Thymus (tissue), 11 donors: ENCODE results near the gene COX7B2. TPM values are rescaled to one million over a fixed set of nuclear protein-coding genes. Genes with fewer than 3 reads are reported as not detected.

Source experiments
- DNase-seq, 9 donors: peaks; one replicate each; pipeline ENCODE4 v3.0.0-alpha.2; 2013; ENCODE audit warnings: low spot score in 9 of 9, low read depth in 6 of 9, missing footprints in 1 of 9
- H3K27ac ChIP-seq, 2 donors: one replicate each; pipeline ENCODE4 v1.5.1; 2013; ENCODE audit warnings: control low read depth in 1 of 2, low read depth in 1 of 2, low read length in 1 of 2, mild to moderate bottlenecking in 1 of 2, moderate library complexity in 1 of 2
- H3K27me3 ChIP-seq, 2 donors: one replicate each; pipeline ENCODE4 v1.5.1; 2013; ENCODE audit warnings: low read length in 1 of 2; ENCODE audit not compliant: control insufficient read depth in 2 of 2, insufficient read depth in 1 of 2
- H3K36me3 ChIP-seq, 2 donors: one replicate each; pipeline ENCODE4 v1.5.1; 2013; ENCODE audit warnings: low read length in 1 of 2, mild to moderate bottlenecking in 1 of 2, moderate library complexity in 1 of 2; ENCODE audit not compliant: control insufficient read depth in 2 of 2, insufficient read depth in 2 of 2
- H3K4me1 ChIP-seq, 2 donors: one replicate each; pipeline ENCODE4 v1.5.1; 2013; ENCODE audit warnings: low read length in 2 of 2; ENCODE audit not compliant: control insufficient read depth in 2 of 2, insufficient read depth in 2 of 2
- H3K4me3 ChIP-seq, 2 donors: one replicate each; pipeline ENCODE4 v1.5.1; 2013; ENCODE audit warnings: low read length in 2 of 2, control low read depth in 1 of 2, mild to moderate bottlenecking in 1 of 2
- H3K9me3 ChIP-seq, 2 donors: one replicate each; pipeline ENCODE4 v1.5.1; 2013; ENCODE audit warnings: low read length in 1 of 2, mild to moderate bottlenecking in 1 of 2; ENCODE audit not compliant: control insufficient read depth in 2 of 2, insufficient read depth in 1 of 2
- WGBS: extraction: QIAGEN DNeasy Blood & Tissue Kit; methylation state at CpG from one replicate; pipeline ENCODE4 v1.1.7; 2013; 5-methylcytosine and 5-hydroxymethylcytosine counted together
- polyA plus RNA-seq: library from polyadenylated mRNA; stranded (reverse); fragments of 200-250 nt; gene quantifications from one replicate; pipeline ENCODE4 v1.2.3, GENCODE V29; 2013
- total RNA-seq: library from RNA; stranded (reverse); fragments of 120-200 nt; gene quantifications from one replicate; pipeline ENCODE4 v1.2.4, GENCODE V29; 2013
- donor health status: healthy.

Gene COX7B2
- total and polyA plus RNA-seq, 2 donors, result not detected

DNA sequence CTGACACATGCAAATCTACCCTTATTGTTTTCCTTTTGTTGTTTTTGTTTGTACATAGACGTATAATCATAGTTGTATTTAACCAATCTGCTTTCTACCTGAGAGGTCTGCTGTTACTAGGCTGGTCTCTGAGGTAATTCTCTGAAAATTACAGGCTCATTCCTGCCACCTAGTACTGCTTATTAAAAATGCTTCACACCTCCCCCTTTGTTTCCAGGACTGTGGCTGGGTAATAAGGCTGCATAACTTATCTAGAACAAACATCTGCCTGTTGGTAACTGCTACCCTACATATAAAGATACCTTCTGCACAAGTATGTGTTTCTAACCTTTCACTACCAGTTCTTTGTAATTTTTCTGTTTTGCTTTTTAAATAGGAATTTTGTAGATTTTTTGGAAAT, 34.2 kb downstream of the COX7B2 start:
- no peaks in the 10 kb centered on the region for H3K36me3 ChIP-seq
- H3K9me3 ChIP-seq, result no peaks in the 10 kb centered on the region
- H3K27ac ChIP-seq, result no peak overlapping the region
- no peak for DNase-seq
- WGBS, result 75% methylated on average over 1 of the region's 1 CpG
- H3K4me3 ChIP-seq, result no peak overlapping the region
- H3K4me1 ChIP-seq, result no peaks in the 10 kb centered on the region
- H3K27me3 ChIP-seq, result no peaks in the 10 kb centered on the region

DNA sequence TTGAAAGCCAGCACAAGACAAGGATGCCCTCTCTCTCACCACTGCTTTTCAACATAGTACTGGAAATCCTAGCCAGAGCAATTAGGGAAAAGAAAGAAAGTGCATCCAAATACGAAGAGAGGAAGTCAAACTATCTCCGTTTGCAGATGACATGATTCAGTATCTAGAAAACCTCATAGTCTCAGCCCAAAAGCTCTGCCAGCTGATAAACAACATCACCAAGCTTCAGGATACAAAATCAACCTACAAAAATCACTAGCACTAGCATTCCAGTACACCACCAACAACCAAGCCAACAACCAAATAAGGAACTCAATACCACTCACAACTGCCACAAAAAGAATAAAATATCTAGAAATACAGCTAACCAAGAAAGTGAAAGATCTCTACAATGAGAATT, 38.6 kb downstream of the COX7B2 start:
- Histone ChIP-seq H3K9me3 (no peaks in the 10 kb centered on the region), H3K27me3 (no peaks in the 10 kb centered on the region), H3K36me3 (no peaks in the 10 kb centered on the region), H3K4me1 (no peaks in the 10 kb centered on the region), H3K4me3 (no peak overlapping the region), H3K27ac (no peak overlapping the region)
- DNase-seq, result no peak
- 72% methylated on average over 2 of the region's 2 CpGs for WGBS

DNA sequence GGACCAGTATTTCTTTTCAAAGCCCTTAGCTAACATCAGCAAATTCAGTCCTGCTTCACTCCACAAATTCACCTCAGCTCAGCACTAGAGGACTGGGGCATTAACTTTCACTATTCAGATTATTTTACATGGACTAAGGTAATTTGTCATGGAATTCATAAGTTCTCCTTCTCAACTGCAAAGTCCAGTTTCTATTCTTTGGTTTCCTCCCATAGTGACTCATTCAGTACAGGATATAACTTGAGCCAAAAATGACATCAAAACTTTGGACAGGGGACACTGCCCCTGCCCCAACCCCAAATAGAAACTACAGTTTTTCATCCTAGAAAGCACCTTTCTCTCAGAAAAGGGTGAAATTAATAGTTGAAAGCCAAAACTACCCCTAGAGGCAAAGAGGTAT, 52.7 kb downstream of the COX7B2 start:
- H3K36me3 ChIP-seq, result no peaks in the 10 kb centered on the region
- H3K4me3 ChIP-seq, result no peak overlapping the region
- no peaks in the 10 kb centered on the region for H3K4me1 ChIP-seq

DNA sequence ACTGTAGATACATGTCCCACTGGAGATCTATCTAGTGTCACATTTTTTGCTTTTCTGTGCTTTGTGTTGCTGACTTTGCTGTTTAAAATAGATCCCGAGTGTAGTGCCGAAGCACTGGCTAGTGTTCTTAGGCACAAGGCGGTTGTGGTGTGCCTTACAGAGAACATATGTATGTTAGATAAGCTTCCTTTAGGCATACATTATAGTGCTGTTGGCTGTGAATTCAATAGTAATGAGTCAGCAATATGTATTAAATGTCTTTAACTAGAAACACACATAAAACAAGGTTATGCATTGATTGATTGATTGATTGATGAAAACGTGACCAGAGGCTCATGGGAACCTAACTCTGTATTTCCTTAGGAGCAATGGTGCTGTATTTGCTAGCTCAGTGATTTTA, 56.2 kb downstream of the COX7B2 start:
- H3K9me3 ChIP-seq, result no peaks in the 10 kb centered on the region
- 64% methylated on average over 4 of the region's 4 CpGs for WGBS
- DNase-seq, result no peak

More for the DNA sequence above, 52.7 kb downstream of the COX7B2 start:
- H3K27ac ChIP-seq, result no peak overlapping the region
- no peaks in the 10 kb centered on the region for H3K27me3 ChIP-seq
- DNase-seq, result no peak
- H3K9me3 ChIP-seq, result no peaks in the 10 kb centered on the region

DNA sequence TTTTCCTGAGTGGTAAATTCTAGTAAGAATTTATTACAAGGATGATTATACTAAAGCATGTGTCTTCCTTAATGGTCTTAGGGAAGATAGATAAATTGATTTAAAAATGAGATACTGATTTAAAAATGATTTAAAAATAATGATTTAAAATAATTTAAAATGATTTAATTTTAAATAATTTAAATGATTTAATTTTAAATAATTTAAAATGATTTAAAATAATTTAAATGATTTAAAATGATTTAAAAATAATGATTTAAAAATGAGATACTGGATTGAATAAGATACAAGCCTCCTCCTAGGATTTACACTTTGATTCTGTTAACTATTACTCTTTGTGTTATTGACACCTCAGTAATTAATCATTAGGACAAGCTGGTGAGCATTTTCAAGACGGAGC, 59.0 kb downstream of the COX7B2 start:
- Histone ChIP-seq H3K27me3 (no peaks in the 10 kb centered on the region), H3K27ac (no peak overlapping the region), H3K9me3 (no peaks in the 10 kb centered on the region), H3K4me3 (no peak overlapping the region), H3K4me1 (no peaks in the 10 kb centered on the region), H3K36me3 (no peaks in the 10 kb centered on the region)
- 99% methylated on average over 1 of the region's 1 CpG for WGBS
- no peak for DNase-seq

More for the DNA sequence above, 56.2 kb downstream of the COX7B2 start:
- Histone ChIP-seq H3K4me1 (no peaks in the 10 kb centered on the region), H3K27me3 (no peaks in the 10 kb centered on the region), H3K4me3 (no peak overlapping the region), H3K27ac (no peak overlapping the region), H3K36me3 (no peaks in the 10 kb centered on the region)

DNA sequence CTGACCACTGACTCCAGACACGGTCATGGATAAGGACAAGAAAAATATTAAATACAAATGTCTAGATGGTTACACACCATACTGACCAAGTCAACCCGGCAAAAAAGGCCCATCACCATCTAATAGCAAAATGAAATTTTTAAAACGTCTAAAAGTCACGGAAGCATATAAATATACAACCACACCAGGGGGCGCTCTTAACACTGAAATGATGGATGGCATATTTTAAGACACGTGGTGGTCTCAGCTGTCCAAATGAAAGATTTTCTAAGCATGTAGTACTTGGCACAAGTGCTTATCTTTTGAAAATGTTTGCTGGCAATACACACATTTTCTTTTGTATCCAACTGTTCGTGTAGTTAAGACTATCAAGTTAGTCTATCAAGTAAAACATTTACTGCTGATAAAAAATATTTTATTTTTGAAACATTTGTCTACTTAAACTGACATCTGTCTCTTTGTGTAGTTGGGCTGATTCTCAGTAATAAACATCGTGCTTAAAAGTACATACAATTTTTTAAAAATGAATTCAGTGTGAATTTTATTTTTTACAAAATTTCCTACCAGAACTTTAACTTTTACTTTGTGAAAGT, 64.6 kb downstream of the COX7B2 start:
- Histone ChIP-seq H3K9me3 (no peaks in the 10 kb centered on the region), H3K4me1 (no peaks in the 10 kb centered on the region), H3K27me3 (no peaks in the 10 kb centered on the region), H3K36me3 (no peaks in the 10 kb centered on the region), H3K4me3 (no peak overlapping the region), H3K27ac (no peak overlapping the region)
- DNase-seq, result peak in 7 of 9 donors; percentile 8 to 53 (median 15)
- WGBS, result 10% methylated on average over 8 of the region's 8 CpGs

DNA sequence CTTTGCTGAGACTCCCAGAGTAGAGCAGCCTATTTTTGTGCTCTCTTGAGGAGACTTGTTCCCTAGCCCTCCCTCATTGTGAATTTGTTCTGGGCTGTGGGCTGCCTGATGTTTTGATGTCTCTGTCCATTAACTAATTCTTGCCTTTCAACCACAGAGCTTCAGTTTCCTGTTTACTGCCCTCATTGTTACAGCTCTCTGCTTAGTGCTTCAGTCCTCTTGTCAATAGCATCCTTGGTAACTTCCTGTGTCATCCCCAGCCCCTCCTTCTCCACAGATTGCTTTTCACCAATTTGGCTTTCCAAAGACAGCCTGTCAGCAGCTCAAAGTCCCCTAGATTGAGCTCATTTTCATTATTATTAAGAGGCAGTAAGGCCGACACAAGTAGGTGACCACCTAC, 69.9 kb downstream of the COX7B2 start:
- 84% methylated on average over 1 of the region's 1 CpG for WGBS
- Histone ChIP-seq H3K36me3 (no peaks in the 10 kb centered on the region), H3K27ac (no peak overlapping the region), H3K4me1 (no peaks in the 10 kb centered on the region), H3K4me3 (no peak overlapping the region), H3K27me3 (no peaks in the 10 kb centered on the region), H3K9me3 (no peaks in the 10 kb centered on the region)
- DNase-seq, result no peak

DNA sequence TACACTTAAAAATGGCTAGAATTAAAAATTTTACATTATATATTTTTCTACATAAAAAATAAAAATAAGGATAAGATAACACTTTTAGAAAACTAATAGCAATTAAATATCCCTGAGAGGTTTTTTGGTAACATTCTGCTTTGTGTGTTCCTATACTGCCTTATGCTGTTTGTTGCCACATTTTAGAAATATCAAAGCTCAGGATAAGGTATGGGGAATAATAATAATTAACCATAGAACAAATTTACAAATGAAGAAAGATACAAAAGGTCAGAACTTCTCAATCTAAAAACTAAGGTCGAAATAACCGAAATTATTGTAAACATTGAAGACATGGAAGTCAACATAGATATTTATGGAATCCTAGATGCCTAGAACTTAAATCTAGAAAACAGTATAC, 71.4 kb downstream of the COX7B2 start:
- H3K4me3 ChIP-seq, result no peak overlapping the region
- DNase-seq, result no peak
- H3K4me1 ChIP-seq, result no peaks in the 10 kb centered on the region
- H3K9me3 ChIP-seq, result no peaks in the 10 kb centered on the region
- H3K27ac ChIP-seq, result no peak overlapping the region
- H3K36me3 ChIP-seq, result no peaks in the 10 kb centered on the region
- no peaks in the 10 kb centered on the region for H3K27me3 ChIP-seq
- 96% methylated on average over 2 of the region's 2 CpGs for WGBS

DNA sequence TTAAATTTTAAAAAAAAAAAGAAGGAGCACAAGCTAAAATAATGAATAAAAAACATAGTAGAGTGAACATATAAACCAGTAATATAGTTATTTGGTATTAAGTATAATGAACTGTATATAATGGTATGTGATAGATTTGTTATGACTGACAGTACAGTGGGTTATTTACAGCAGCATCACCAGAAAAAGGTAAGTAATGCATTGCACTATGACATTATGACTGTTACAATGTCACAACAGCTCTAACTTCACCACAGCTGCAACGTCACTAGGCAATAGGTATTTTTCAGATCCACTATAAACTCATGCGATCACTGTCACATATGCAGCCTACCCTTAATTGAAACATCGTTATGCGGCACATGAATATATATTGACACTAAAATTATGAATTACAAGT, 72.5 kb downstream of the COX7B2 start:
- no peaks in the 10 kb centered on the region for H3K36me3 ChIP-seq
- no peak overlapping the region for H3K27ac ChIP-seq
- DNase-seq, result no peak
- no peaks in the 10 kb centered on the region for H3K4me1 ChIP-seq
- no peaks in the 10 kb centered on the region for H3K27me3 ChIP-seq
- no peak overlapping the region for H3K4me3 ChIP-seq
- no peaks in the 10 kb centered on the region for H3K9me3 ChIP-seq
- WGBS, result 94% methylated on average over 4 of the region's 4 CpGs
